Measurements from ENCODE around the gene KCNE2. TPM values are rescaled to one million over a fixed set of nuclear protein-coding genes. Genes with fewer than 3 reads are reported as not detected.
A peak's percentile ranks its signal among the peaks of the same experiment; 100 is the strongest.

KCNE2 gene
- polyA plus RNA-seq, 3 donors: 0.27 TPM; not detected in 2

DNA sequence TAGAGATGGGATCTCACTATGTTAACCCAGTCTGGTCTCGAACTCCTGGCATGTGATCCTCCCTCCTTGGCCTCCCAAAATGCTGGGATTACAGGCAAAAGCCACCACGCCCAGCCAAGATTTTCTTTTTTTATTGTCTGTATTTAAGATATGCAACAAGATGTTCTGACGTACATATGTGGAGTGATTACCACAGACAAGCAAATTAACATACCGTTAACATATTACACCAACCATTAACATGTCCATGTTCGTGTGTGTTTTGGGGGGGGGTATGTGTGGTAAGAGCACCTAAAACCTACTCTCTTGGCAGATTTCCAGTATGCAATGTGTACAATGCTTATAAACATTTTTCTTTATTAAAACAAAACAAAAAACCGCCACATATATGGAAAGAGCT is 10.6 kb upstream of the KCNE2 start:
- DNase-seq: no peak
- Mint-ChIP-seq H3K27ac (no peak overlapping the region), H3K36me3 (no peaks in the 10 kb centered on the region), H3K4me1 (peaks cover 2% of the 10 kb centered on the region), H3K4me3 (no peak overlapping the region), H3K9me3 (peaks cover 0 to 4% (median 0%) of the 10 kb centered on the region in 7 donors), H3K27me3 (ENCODE audit: low read depth in 3 of 3) (peaks cover 3 to 18% (median 8%) of the 10 kb centered on the region in 3 donors)
- intact Hi-C loops (cut with micrococcal nuclease): no loop called here
- 83% methylated on average over 1 of the region's 6 CpGs for WGBS (ENCODE audit: insufficient coverage)
- H3K4me2 ChIP-seq (replicated peaks; ENCODE audit: extremely low read depth, low read length, poor library complexity, severe bottlenecking): no peak overlapping the region
- H3K9ac ChIP-seq (ENCODE audit: insufficient read depth, low read length, poor library complexity, severe bottlenecking): no peak overlapping the region
- H3K4me3 ChIP-seq (replicated peaks in 1 of 3; ENCODE audit: low read depth in 2 of 3, low read length in 3 of 3): no peak overlapping the region
- peaks cover 0 to 3% of the 10 kb centered on the region in 2 donors for H3K9me3 ChIP-seq (replicated peaks in 1 of 2; ENCODE audit: control insufficient read depth in 1 of 2, insufficient read depth in 1 of 2, low read length in 2 of 2)
- H3K27ac ChIP-seq (ENCODE audit: low read depth in 1 of 2, low read length in 2 of 2): no peak overlapping the region
- no peaks in the 10 kb centered on the region for H3K27me3 ChIP-seq (ENCODE audit: control insufficient read depth in 2 of 2, insufficient read depth in 2 of 2, low read length in 2 of 2)
- H3K36me3 ChIP-seq (replicated peaks in 1 of 2; ENCODE audit: control insufficient read depth in 1 of 2, insufficient read depth in 2 of 2, low read length in 2 of 2): no peaks in the 10 kb centered on the region
- no peaks in the 10 kb centered on the region for H4K20me1 ChIP-seq (ENCODE audit: insufficient read depth, low read length)
- H3K79me2 ChIP-seq (ENCODE audit: insufficient read depth, low read length): no peaks in the 10 kb centered on the region
- H3K4me1 ChIP-seq (ENCODE audit: control insufficient read depth in 1 of 2, insufficient read depth in 2 of 2, low read length in 2 of 2): no peaks in the 10 kb centered on the region
- TF ChIP-seq, protein P1, sequence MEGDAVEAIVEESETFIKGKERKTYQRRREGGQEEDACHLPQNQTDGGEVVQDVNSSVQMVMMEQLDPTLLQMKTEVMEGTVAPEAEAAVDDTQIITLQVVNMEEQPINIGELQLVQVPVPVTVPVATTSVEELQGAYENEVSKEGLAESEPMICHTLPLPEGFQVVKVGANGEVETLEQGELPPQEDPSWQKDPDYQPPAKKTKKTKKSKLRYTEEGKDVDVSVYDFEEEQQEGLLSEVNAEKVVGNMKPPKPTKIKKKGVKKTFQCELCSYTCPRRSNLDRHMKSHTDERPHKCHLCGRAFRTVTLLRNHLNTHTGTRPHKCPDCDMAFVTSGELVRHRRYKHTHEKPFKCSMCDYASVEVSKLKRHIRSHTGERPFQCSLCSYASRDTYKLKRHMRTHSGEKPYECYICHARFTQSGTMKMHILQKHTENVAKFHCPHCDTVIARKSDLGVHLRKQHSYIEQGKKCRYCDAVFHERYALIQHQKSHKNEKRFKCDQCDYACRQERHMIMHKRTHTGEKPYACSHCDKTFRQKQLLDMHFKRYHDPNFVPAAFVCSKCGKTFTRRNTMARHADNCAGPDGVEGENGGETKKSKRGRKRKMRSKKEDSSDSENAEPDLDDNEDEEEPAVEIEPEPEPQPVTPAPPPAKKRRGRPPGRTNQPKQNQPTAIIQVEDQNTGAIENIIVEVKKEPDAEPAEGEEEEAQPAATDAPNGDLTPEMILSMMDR (IDR thresholded peaks at IDR 0.05): no peak
- H2AFZ ChIP-seq (ENCODE audit: insufficient read depth, low read depth, low read length, poor library complexity, severe bottlenecking): no peak overlapping the region

- intact Hi-C loops (cut with micrococcal nuclease): no loop called here
- peak overlapping the region in 3 of 7 donors; percentile 18 to 53 (median 40) for H3K27ac Mint-ChIP-seq
- H3K4me1 Mint-ChIP-seq: no peaks in the 10 kb centered on the region
- Histone ChIP-seq H3K27me3 (ENCODE audit: control insufficient read depth in 2 of 2, insufficient read depth in 2 of 2, low read length in 2 of 2) (peaks cover 0 to 4% of the 10 kb centered on the region in 2 donors), H3K36me3 (replicated peaks in 1 of 2; ENCODE audit: control insufficient read depth in 1 of 2, insufficient read depth in 2 of 2, low read length in 2 of 2) (no peaks in the 10 kb centered on the region), H3K9ac (ENCODE audit: insufficient read depth, low read length, poor library complexity, severe bottlenecking) (no peak overlapping the region), H3K4me2 (replicated peaks; ENCODE audit: extremely low read depth, low read length, poor library complexity, severe bottlenecking) (no peak overlapping the region), H3K27ac (ENCODE audit: low read depth in 1 of 2, low read length in 2 of 2) (no peak overlapping the region), H3K9me3 (replicated peaks in 1 of 2; ENCODE audit: control insufficient read depth in 1 of 2, insufficient read depth in 1 of 2, low read length in 2 of 2) (peaks cover 0 to 3% of the 10 kb centered on the region in 2 donors), H3K79me2 (ENCODE audit: insufficient read depth, low read length) (no peaks in the 10 kb centered on the region), H2AFZ (ENCODE audit: insufficient read depth, low read depth, low read length, poor library complexity, severe bottlenecking) (no peak overlapping the region), H3K4me3 (replicated peaks in 1 of 3; ENCODE audit: low read depth in 2 of 3, low read length in 3 of 3) (no peak overlapping the region), H3K4me1 (ENCODE audit: control insufficient read depth in 1 of 2, insufficient read depth in 2 of 2, low read length in 2 of 2) (no peaks in the 10 kb centered on the region), H4K20me1 (ENCODE audit: insufficient read depth, low read length) (no peaks in the 10 kb centered on the region)
- TF ChIP-seq, protein P1 (IDR thresholded peaks at IDR 0.05): no peak
- 100% methylated on average over 2 of the region's 4 CpGs for WGBS (ENCODE audit: insufficient coverage)
- H3K9me3 Mint-ChIP-seq: peaks cover 0 to 6% (median 4%) of the 10 kb centered on the region in 7 donors
- H3K4me3 Mint-ChIP-seq: no peak overlapping the region
- H3K36me3 Mint-ChIP-seq: no peaks in the 10 kb centered on the region
- H3K27me3 Mint-ChIP-seq (ENCODE audit: low read depth in 3 of 3): peaks cover 3 to 24% (median 6%) of the 10 kb centered on the region in 3 donors
- DNase-seq: no peak
These were observed 9.0 kb upstream of the KCNE2 start for GRCh38 chr21:34354836-34355235.

Measured in CD14-positive monocyte (primary cell).